ENCODE data around the gene ROBO1.
"Not testable (repeated sequence)": the region's sequence is repeated elsewhere in the genome, so short reads cannot be mapped to it uniquely, and the experiment has no call there.

ROBO1 gene

GRCh38 chr3:79337798-79338197 lies 430.0 kb downstream of the ROBO1 start:
- no peaks in the 10 kb centered on the region for H3K9me3 ChIP-seq (ENCODE audit: control insufficient read depth in 2 of 2, low read length in 2 of 2)
- no peak overlapping the region for H3K9ac ChIP-seq (ENCODE audit: low read depth in 1 of 2, low read length in 2 of 2)
- H3K27me3 ChIP-seq (ENCODE audit: control insufficient read depth in 2 of 2, insufficient read depth in 2 of 2, low read length in 2 of 2): no peaks in the 10 kb centered on the region
- no peak overlapping the region for H3K27ac ChIP-seq (ENCODE audit: low read depth in 2 of 2, low read length in 2 of 2)
- no peaks in the 10 kb centered on the region for H3K36me3 ChIP-seq (ENCODE audit: control insufficient read depth in 2 of 2, insufficient read depth in 2 of 2, low read length in 2 of 2)
- no peak overlapping the region for H3K4me3 ChIP-seq (ENCODE audit: low read length in 2 of 2)
- peaks cover 0 to 9% of the 10 kb centered on the region in 2 donors for H3K4me1 ChIP-seq (ENCODE audit: control insufficient read depth in 2 of 2, insufficient read depth in 2 of 2, low read length in 2 of 2)

- no peaks in the 10 kb centered on the region for H3K27me3 ChIP-seq (ENCODE audit: control insufficient read depth in 2 of 2, insufficient read depth in 2 of 2, low read length in 2 of 2)
- no peaks in the 10 kb centered on the region for H3K9me3 ChIP-seq (ENCODE audit: control insufficient read depth in 2 of 2, low read length in 2 of 2)
- no peak overlapping the region for H3K4me3 ChIP-seq (ENCODE audit: low read length in 2 of 2)
- H3K36me3 ChIP-seq (ENCODE audit: control insufficient read depth in 2 of 2, insufficient read depth in 2 of 2, low read length in 2 of 2): no peaks in the 10 kb centered on the region
- no peak overlapping the region for H3K9ac ChIP-seq (ENCODE audit: low read depth in 1 of 2, low read length in 2 of 2)
- H3K4me1 ChIP-seq (ENCODE audit: control insufficient read depth in 2 of 2, insufficient read depth in 2 of 2, low read length in 2 of 2): no peaks in the 10 kb centered on the region
- H3K27ac ChIP-seq (ENCODE audit: low read depth in 2 of 2, low read length in 2 of 2): no peak overlapping the region
These were observed 438.6 kb downstream of the ROBO1 start for GRCh38 chr3:79329154-79329553.

- H3K36me3 ChIP-seq (ENCODE audit: control insufficient read depth in 2 of 2, insufficient read depth in 2 of 2, low read length in 2 of 2): no peaks in the 10 kb centered on the region
- no peak overlapping the region for H3K4me3 ChIP-seq (ENCODE audit: low read length in 2 of 2)
These were observed 441.2 kb downstream of the ROBO1 start for GRCh38 chr3:79326642-79327041.

GRCh38 chr3:79325833-79326383 lies 441.9 kb downstream of the ROBO1 start:
- not testable (repeated sequence) for H3K4me1 ChIP-seq (ENCODE audit: control insufficient read depth in 2 of 2, insufficient read depth in 2 of 2, low read length in 2 of 2); H3K27me3 ChIP-seq (ENCODE audit: control insufficient read depth in 2 of 2, insufficient read depth in 2 of 2, low read length in 2 of 2); H3K4me3 ChIP-seq (ENCODE audit: low read length in 2 of 2); H3K9ac ChIP-seq (ENCODE audit: low read depth in 1 of 2, low read length in 2 of 2); H3K27ac ChIP-seq (ENCODE audit: low read depth in 2 of 2, low read length in 2 of 2); H3K36me3 ChIP-seq (ENCODE audit: control insufficient read depth in 2 of 2, insufficient read depth in 2 of 2, low read length in 2 of 2); H3K9me3 ChIP-seq (ENCODE audit: control insufficient read depth in 2 of 2, low read length in 2 of 2)

More at GRCh38 chr3:79326642-79327041, 441.2 kb downstream of the ROBO1 start:
- H3K9ac ChIP-seq (ENCODE audit: low read depth in 1 of 2, low read length in 2 of 2): no peak overlapping the region
- no peak overlapping the region for H3K27ac ChIP-seq (ENCODE audit: low read depth in 2 of 2, low read length in 2 of 2)
- H3K9me3 ChIP-seq (ENCODE audit: control insufficient read depth in 2 of 2, low read length in 2 of 2): no peaks in the 10 kb centered on the region
- H3K4me1 ChIP-seq (ENCODE audit: control insufficient read depth in 2 of 2, insufficient read depth in 2 of 2, low read length in 2 of 2): no peaks in the 10 kb centered on the region
- no peaks in the 10 kb centered on the region for H3K27me3 ChIP-seq (ENCODE audit: control insufficient read depth in 2 of 2, insufficient read depth in 2 of 2, low read length in 2 of 2)

GRCh38 chr3:79317551-79318518 lies 450.0 kb downstream of the ROBO1 start:
- Histone ChIP-seq H3K4me3 (ENCODE audit: low read length in 2 of 2) (no peak overlapping the region), H3K27me3 (ENCODE audit: control insufficient read depth in 2 of 2, insufficient read depth in 2 of 2, low read length in 2 of 2) (no peaks in the 10 kb centered on the region), H3K9ac (ENCODE audit: low read depth in 1 of 2, low read length in 2 of 2) (no peak overlapping the region), H3K9me3 (ENCODE audit: control insufficient read depth in 2 of 2, low read length in 2 of 2) (no peaks in the 10 kb centered on the region), H3K4me1 (ENCODE audit: control insufficient read depth in 2 of 2, insufficient read depth in 2 of 2, low read length in 2 of 2) (no peaks in the 10 kb centered on the region), H3K27ac (ENCODE audit: low read depth in 2 of 2, low read length in 2 of 2) (no peak overlapping the region), H3K36me3 (ENCODE audit: control insufficient read depth in 2 of 2, insufficient read depth in 2 of 2, low read length in 2 of 2) (no peaks in the 10 kb centered on the region)

GRCh38 chr3:79314962-79315361 lies 452.8 kb downstream of the ROBO1 start:
- H3K4me1 ChIP-seq (ENCODE audit: control insufficient read depth in 2 of 2, insufficient read depth in 2 of 2, low read length in 2 of 2): no peaks in the 10 kb centered on the region
- H3K9ac ChIP-seq (ENCODE audit: low read depth in 1 of 2, low read length in 2 of 2): no peak overlapping the region
- H3K4me3 ChIP-seq (ENCODE audit: low read length in 2 of 2): no peak overlapping the region
- H3K27ac ChIP-seq (ENCODE audit: low read depth in 2 of 2, low read length in 2 of 2): no peak overlapping the region
- H3K9me3 ChIP-seq (ENCODE audit: control insufficient read depth in 2 of 2, low read length in 2 of 2): no peaks in the 10 kb centered on the region
- H3K27me3 ChIP-seq (ENCODE audit: control insufficient read depth in 2 of 2, insufficient read depth in 2 of 2, low read length in 2 of 2): no peaks in the 10 kb centered on the region
- no peaks in the 10 kb centered on the region for H3K36me3 ChIP-seq (ENCODE audit: control insufficient read depth in 2 of 2, insufficient read depth in 2 of 2, low read length in 2 of 2)

- Histone ChIP-seq H3K36me3 (ENCODE audit: control insufficient read depth in 2 of 2, insufficient read depth in 2 of 2, low read length in 2 of 2) (no peaks in the 10 kb centered on the region), H3K4me1 (ENCODE audit: control insufficient read depth in 2 of 2, insufficient read depth in 2 of 2, low read length in 2 of 2) (no peaks in the 10 kb centered on the region), H3K27ac (ENCODE audit: low read depth in 2 of 2, low read length in 2 of 2) (no peak overlapping the region), H3K9ac (ENCODE audit: low read depth in 1 of 2, low read length in 2 of 2) (no peak overlapping the region), H3K9me3 (ENCODE audit: control insufficient read depth in 2 of 2, low read length in 2 of 2) (no peaks in the 10 kb centered on the region), H3K27me3 (ENCODE audit: control insufficient read depth in 2 of 2, insufficient read depth in 2 of 2, low read length in 2 of 2) (no peaks in the 10 kb centered on the region), H3K4me3 (ENCODE audit: low read length in 2 of 2) (no peak overlapping the region)
These were observed 453.3 kb downstream of the ROBO1 start for GRCh38 chr3:79314544-79314943.

GRCh38 chr3:79310016-79310415 lies 457.8 kb downstream of the ROBO1 start:
- H3K36me3 ChIP-seq (ENCODE audit: control insufficient read depth in 2 of 2, insufficient read depth in 2 of 2, low read length in 2 of 2): no peaks in the 10 kb centered on the region
- H3K9me3 ChIP-seq (ENCODE audit: control insufficient read depth in 2 of 2, low read length in 2 of 2): no peaks in the 10 kb centered on the region
- no peak overlapping the region for H3K4me3 ChIP-seq (ENCODE audit: low read length in 2 of 2)
- H3K27me3 ChIP-seq (ENCODE audit: control insufficient read depth in 2 of 2, insufficient read depth in 2 of 2, low read length in 2 of 2): no peaks in the 10 kb centered on the region
- no peak overlapping the region for H3K27ac ChIP-seq (ENCODE audit: low read depth in 2 of 2, low read length in 2 of 2)
- no peak overlapping the region for H3K9ac ChIP-seq (ENCODE audit: low read depth in 1 of 2, low read length in 2 of 2)
- no peaks in the 10 kb centered on the region for H3K4me1 ChIP-seq (ENCODE audit: control insufficient read depth in 2 of 2, insufficient read depth in 2 of 2, low read length in 2 of 2)

- Histone ChIP-seq H3K36me3 (ENCODE audit: control insufficient read depth in 2 of 2, insufficient read depth in 2 of 2, low read length in 2 of 2) (no peaks in the 10 kb centered on the region), H3K9ac (ENCODE audit: low read depth in 1 of 2, low read length in 2 of 2) (no peak overlapping the region), H3K9me3 (ENCODE audit: control insufficient read depth in 2 of 2, low read length in 2 of 2) (no peaks in the 10 kb centered on the region), H3K4me1 (ENCODE audit: control insufficient read depth in 2 of 2, insufficient read depth in 2 of 2, low read length in 2 of 2) (no peaks in the 10 kb centered on the region), H3K4me3 (ENCODE audit: low read length in 2 of 2) (no peak overlapping the region), H3K27ac (ENCODE audit: low read depth in 2 of 2, low read length in 2 of 2) (no peak overlapping the region), H3K27me3 (ENCODE audit: control insufficient read depth in 2 of 2, insufficient read depth in 2 of 2, low read length in 2 of 2) (no peaks in the 10 kb centered on the region)
These were observed 460.7 kb downstream of the ROBO1 start for GRCh38 chr3:79306934-79307570.

GRCh38 chr3:79299949-79300635 lies 467.7 kb downstream of the ROBO1 start:
- not testable (repeated sequence) for H3K27me3 ChIP-seq (ENCODE audit: control insufficient read depth in 2 of 2, insufficient read depth in 2 of 2, low read length in 2 of 2); H3K4me3 ChIP-seq (ENCODE audit: low read length in 2 of 2); H3K36me3 ChIP-seq (ENCODE audit: control insufficient read depth in 2 of 2, insufficient read depth in 2 of 2, low read length in 2 of 2); H3K4me1 ChIP-seq (ENCODE audit: control insufficient read depth in 2 of 2, insufficient read depth in 2 of 2, low read length in 2 of 2); H3K9ac ChIP-seq (ENCODE audit: low read depth in 1 of 2, low read length in 2 of 2); H3K9me3 ChIP-seq (ENCODE audit: control insufficient read depth in 2 of 2, low read length in 2 of 2); H3K27ac ChIP-seq (ENCODE audit: low read depth in 2 of 2, low read length in 2 of 2)

All from mucosa of rectum (tissue), 2 donors.